ENCODE results near the gene ARNT2.

The ARNT2 gene

DNA sequence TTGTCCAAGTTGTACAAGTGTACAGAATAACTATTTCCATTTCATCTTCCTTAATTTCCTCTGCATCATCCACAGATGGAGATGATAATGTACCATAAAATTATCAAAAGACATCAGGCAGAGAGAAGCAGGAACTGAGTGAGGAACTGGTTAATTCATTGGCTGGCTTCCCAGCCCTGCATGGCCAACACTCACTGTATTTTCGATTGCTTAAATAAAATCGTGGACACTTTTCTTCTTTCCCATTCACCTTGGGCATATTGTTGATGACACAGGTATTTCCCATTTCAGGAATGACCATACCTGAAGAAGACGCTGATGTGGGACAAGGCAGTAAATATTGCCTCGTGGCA, 146.7 kb downstream of the ARNT2 start:
- Mint-ChIP-seq H3K36me3 (ENCODE audit: low read depth) (no peaks in the 10 kb centered on the region), H3K9me3 (no peaks in the 10 kb centered on the region), H3K4me3 (no peak overlapping the region), H3K27ac (no peak overlapping the region), H3K4me1 (ENCODE audit: low read depth) (peaks cover 9% of the 10 kb centered on the region), H3K27me3 (ENCODE audit: low read depth) (peaks cover 30% of the 10 kb centered on the region)
- DNase-seq (ENCODE audit: low spot score), result no peak

DNA sequence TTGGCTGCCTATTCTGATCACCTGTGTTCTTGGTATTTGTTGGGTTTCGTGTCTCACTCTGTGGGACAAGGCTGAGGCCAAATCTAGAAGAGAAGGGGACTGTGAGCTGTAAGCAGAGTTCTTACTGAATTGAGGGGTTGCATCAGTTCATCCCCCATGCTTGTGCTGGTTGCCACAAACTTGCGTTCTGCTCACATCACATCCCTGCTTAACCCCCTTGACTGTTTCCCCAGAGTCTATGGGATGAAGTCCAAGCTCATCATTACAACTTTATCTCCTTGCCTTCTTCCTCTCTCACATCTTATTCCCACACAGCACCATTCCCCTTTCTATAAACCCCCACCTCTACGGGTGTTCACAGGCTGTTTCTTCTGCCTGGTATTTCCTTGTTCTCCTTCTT, 147.2 kb downstream of the ARNT2 start:
- Mint-ChIP-seq H3K27me3 (ENCODE audit: low read depth) (peaks cover 30% of the 10 kb centered on the region), H3K4me3 (no peak overlapping the region), H3K9me3 (no peaks in the 10 kb centered on the region), H3K36me3 (ENCODE audit: low read depth) (no peaks in the 10 kb centered on the region), H3K4me1 (ENCODE audit: low read depth) (peaks cover 9% of the 10 kb centered on the region), H3K27ac (no peak overlapping the region)
- DNase-seq (ENCODE audit: low spot score), result no peak

DNA sequence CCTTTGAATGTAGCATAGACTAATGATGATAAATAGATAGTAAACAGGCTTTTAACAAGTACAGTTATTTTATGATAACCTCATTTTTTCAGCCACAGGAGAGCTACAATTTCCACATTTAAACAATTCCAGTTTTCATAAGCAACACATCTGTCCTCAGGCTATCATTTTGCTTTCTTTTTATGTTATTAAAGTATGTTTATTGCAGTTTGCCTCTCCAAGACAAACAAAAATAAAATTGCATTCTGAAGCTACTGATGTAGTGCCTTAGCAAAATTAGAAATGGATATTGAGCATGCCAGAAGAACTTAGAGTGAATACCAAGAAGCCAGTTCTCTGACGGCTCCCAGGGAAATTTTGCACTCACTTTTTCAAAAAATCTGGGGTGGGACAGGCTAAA, 150.4 kb downstream of the ARNT2 start:
- DNase-seq (ENCODE audit: low spot score), result no peak
- Mint-ChIP-seq H3K36me3 (ENCODE audit: low read depth) (no peaks in the 10 kb centered on the region), H3K4me1 (ENCODE audit: low read depth) (peaks cover 9% of the 10 kb centered on the region), H3K9me3 (no peaks in the 10 kb centered on the region), H3K27me3 (ENCODE audit: low read depth) (peaks cover 24% of the 10 kb centered on the region), H3K4me3 (no peak overlapping the region), H3K27ac (no peak overlapping the region)

DNA sequence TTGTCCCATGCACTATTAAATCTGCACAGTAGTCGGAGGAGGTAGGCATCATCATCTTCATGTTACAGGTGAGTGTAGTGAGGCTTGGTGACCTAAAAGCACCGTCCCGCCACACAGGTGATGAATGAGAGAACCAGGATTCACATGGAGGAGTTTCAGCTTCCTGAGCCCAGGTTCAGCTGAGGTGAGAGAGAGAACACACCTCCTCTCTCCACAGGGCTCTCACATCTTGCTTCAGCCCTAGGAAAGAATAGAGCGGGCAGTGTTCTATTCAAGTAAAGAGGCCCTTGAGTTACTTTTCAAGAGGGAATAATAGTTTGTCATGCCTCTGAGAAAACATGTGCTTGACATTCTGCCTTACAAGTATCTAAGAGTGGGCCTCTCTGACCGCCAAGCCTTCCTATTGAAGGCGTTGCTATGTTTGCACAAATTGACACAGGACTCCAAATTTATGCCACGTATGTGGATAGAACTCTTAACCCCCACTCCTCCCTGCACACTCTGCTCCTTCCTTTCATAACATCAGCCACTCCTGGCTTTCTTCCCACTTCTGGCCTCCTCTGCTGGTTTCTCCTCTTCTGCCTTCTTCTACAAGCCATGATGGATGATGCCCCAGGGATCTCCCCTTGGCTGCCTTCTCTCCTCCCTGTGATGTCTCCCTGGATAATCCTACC, 152.6 kb downstream of the ARNT2 start:
- Mint-ChIP-seq H3K36me3 (ENCODE audit: low read depth) (no peaks in the 10 kb centered on the region), H3K27ac (no peak overlapping the region), H3K9me3 (no peaks in the 10 kb centered on the region), H3K27me3 (ENCODE audit: low read depth) (peaks cover 20% of the 10 kb centered on the region), H3K4me3 (no peak overlapping the region), H3K4me1 (ENCODE audit: low read depth) (no peaks in the 10 kb centered on the region)
- DNase-seq (ENCODE audit: low spot score), result no peak

DNA sequence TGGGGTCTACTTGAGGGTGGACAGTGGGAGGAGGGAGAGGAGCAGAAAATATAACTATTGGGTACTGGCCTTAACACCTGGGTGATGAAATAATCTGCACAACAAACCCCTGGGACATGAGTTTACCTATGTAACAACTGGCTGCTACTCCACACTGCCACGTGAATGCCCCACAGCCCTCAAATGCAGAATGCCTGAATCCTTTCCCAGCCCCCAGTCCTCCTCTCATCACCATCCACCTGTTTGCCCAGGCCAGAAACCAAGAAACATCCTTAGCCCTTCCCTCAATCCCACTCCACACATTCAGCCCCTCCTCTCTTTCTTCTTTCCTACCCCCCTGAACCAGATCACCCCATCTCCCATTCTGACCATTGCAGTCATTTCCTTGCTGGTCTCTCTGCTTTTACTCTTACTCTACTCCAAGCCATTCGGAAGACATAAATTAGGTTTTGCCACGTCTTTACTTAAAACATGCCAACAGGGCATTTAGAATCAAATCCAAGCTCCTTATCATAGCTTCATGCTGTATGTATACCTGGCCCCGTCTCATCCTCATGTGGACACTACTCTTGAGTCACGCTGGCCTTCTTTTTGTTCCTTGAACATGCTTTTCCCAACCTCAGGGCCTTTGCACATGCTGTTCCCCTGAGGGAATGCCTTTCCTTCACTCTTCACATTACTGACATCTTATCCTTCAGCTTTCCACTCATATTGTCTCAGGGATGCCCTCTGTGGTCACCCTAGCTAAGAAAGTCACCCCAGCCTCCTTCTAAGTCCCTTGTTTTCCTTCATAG, 153.5 kb downstream of the ARNT2 start:
- Mint-ChIP-seq H3K9me3 (no peaks in the 10 kb centered on the region), H3K36me3 (ENCODE audit: low read depth) (no peaks in the 10 kb centered on the region), H3K4me3 (no peak overlapping the region), H3K4me1 (ENCODE audit: low read depth) (no peaks in the 10 kb centered on the region), H3K27me3 (ENCODE audit: low read depth) (peaks cover 15% of the 10 kb centered on the region), H3K27ac (no peak overlapping the region)
- DNase-seq (ENCODE audit: low spot score), result no peak

DNA sequence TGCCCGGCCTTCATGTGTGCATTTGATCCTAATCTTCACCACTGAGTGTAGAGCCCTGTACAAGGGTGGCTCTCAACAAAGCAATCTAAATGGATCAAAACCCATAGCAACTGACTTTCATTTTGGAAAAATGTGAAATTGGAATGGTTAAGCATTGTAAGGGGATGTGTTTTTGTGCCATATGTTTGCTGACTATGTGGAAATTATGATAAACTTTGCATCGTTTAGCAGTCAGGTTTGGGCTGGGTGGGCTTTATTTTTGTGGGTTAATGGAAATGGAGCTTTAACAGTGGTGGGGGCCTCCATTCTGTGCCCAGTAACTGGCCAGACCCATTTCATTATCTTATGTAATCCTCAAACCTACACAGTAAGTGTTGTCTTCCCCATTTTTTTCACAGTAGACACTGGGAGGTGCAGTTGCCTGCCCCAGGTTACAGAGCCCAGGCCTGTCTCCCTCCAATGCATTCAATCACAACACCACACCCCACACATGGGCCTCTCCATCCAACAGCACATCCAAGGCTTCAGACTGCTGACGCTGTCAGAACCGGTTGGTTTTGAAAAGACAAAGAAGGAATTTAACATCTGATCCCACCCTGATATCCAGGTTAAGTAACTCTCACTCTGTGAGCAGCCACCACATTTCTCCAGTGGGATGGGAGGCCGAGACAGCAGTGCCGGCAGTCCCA, 154.6 kb downstream of the ARNT2 start:
- Mint-ChIP-seq H3K9me3 (no peaks in the 10 kb centered on the region), H3K36me3 (ENCODE audit: low read depth) (no peaks in the 10 kb centered on the region), H3K27ac (no peak overlapping the region), H3K27me3 (ENCODE audit: low read depth) (peaks cover 10% of the 10 kb centered on the region), H3K4me1 (ENCODE audit: low read depth) (no peaks in the 10 kb centered on the region), H3K4me3 (no peak overlapping the region)
- no peak for DNase-seq (ENCODE audit: low spot score)

DNA sequence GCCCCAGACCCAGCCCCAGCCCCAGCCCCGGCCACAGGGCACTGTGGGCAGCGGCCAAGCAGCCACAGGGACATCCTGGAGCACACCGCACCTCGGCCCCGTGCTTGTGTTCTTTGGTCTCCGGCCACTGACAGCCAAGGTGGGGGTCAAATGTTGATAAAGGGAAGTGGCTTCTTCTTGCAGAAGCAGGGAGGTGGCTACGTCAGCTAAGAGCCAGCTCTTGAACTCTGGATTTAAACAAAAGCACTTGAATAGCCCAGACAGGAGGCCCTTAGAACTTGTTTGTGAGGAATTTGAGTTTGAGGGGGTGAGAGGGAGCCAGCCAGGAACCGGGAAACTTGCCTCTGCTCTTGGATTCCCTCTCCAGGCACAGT, 155.1 kb downstream of the ARNT2 start:
- Mint-ChIP-seq H3K27ac (no peak overlapping the region), H3K9me3 (no peaks in the 10 kb centered on the region), H3K4me3 (no peak overlapping the region), H3K27me3 (ENCODE audit: low read depth) (peaks cover 10% of the 10 kb centered on the region), H3K4me1 (ENCODE audit: low read depth) (no peaks in the 10 kb centered on the region), H3K36me3 (ENCODE audit: low read depth) (no peaks in the 10 kb centered on the region)
- no peak for DNase-seq (ENCODE audit: low spot score)

DNA sequence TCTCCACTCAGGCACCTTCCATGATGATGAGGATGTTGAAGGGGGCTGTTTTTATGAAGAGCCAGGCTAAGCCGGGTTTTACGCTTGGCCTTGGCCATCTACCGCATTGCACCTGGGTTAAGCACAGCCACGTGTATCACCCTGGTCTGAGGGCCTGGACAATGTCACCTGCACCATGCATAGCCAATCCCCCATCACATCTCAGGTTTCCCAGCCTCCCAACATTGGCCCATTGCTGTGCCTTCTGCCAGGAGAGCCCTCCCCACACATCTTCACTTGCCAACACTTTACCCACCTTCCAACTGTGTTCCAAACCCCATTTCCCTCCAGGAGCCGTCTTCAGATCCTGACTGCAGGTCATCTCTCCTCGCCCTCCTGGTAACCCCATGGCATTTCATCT, 155.6 kb downstream of the ARNT2 start:
- Mint-ChIP-seq H3K4me3 (no peak overlapping the region), H3K36me3 (ENCODE audit: low read depth) (no peaks in the 10 kb centered on the region)

DNA sequence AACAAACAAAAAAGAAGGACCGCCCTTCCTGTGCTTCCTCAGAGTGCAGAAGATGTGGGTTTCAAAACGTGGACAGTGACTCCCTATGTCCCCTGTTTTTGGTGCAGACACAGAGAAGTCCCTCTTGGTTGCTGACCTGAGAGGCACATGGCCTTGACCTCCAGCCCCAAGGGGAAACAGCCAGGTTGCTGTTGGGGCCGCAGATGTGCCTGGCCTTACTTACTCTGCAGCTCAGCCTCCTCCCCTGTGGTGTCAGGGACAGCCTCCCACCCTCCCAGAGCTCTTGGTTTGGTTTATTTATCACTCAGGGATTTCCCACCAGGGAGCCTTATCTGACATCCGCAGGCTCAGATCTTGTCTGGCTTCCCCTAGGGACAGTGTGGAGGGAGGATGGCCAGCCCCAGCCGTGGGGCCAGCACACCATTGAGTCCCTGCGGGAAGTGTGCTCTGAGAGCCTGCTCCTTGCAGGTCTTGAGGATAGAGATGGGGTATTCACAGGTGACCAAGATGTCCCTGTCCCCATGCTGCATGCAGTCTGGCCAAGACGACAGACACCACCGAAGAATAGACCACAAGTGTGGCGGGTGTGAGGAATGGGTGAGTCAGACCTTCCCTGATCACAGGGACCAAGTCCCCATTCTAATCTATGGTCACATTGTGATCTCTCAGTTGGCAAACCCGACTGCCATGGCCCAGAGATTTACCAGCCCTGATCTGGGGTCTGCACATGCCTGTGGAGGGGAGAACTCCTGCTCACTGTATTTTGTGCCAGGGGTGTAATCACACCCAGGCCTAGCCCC, 156.6 kb downstream of the ARNT2 start:
- Mint-ChIP-seq H3K27me3 (ENCODE audit: low read depth) (peaks cover 8% of the 10 kb centered on the region), H3K27ac (no peak overlapping the region), H3K4me3 (no peak overlapping the region), H3K36me3 (ENCODE audit: low read depth) (no peaks in the 10 kb centered on the region), H3K4me1 (ENCODE audit: low read depth) (peaks cover 5% of the 10 kb centered on the region), H3K9me3 (no peaks in the 10 kb centered on the region)
- DNase-seq (ENCODE audit: low spot score), result no peak

More for the DNA sequence above, 155.6 kb downstream of the ARNT2 start:
- Mint-ChIP-seq H3K9me3 (no peaks in the 10 kb centered on the region), H3K27me3 (ENCODE audit: low read depth) (peaks cover 10% of the 10 kb centered on the region), H3K4me1 (ENCODE audit: low read depth) (no peaks in the 10 kb centered on the region), H3K27ac (no peak overlapping the region)
- DNase-seq (ENCODE audit: low spot score), result no peak

DNA sequence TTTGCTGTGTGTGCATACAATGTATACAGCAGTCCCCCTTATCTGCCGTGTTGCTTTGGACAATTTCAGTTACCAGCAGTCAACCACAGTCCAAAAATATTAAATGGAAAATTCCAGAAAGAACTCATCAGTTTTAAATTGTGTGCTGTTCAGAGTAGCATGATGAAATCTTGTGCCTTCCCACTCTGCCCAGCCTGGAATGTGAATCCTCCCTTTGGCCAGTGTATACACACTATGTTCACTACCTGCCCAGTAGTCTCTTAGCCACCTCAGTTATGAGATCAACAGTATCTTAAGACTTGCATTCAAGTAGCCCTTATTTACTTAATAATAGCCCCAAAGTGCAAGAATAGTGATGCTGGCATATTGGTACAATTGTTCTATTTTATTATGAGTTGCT, 157.3 kb downstream of the ARNT2 start:
- Mint-ChIP-seq H3K9me3 (no peaks in the 10 kb centered on the region), H3K4me1 (ENCODE audit: low read depth) (peaks cover 7% of the 10 kb centered on the region), H3K36me3 (ENCODE audit: low read depth) (no peaks in the 10 kb centered on the region), H3K27me3 (ENCODE audit: low read depth) (peaks cover 13% of the 10 kb centered on the region), H3K4me3 (no peak overlapping the region), H3K27ac (no peak overlapping the region)
- DNase-seq (ENCODE audit: low spot score), result no peak

DNA sequence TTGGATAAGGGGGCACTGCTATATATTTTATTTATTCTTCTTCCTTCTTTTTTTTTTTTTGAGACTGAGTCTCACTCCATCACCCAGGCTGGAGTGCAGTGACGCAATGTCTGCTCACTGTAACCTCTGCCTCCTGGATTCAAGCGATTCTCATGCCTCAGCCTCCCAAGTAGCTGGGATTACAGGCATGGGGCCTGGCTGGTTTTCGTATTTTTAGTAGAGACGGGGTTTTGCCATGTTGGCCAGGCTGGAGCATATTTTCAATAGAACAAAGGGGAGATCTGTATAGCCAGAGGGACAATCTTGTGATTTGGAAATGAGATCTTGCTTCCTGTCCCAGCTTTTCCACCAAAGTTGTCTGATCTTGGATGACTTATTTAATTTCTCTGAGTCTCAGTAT, 157.9 kb downstream of the ARNT2 start:
- H3K27me3 Mint-ChIP-seq (ENCODE audit: low read depth), result peaks cover 14% of the 10 kb centered on the region
- no peaks in the 10 kb centered on the region for H3K9me3 Mint-ChIP-seq
- DNase-seq (ENCODE audit: low spot score), result no peak
- H3K36me3 Mint-ChIP-seq (ENCODE audit: low read depth), result no peaks in the 10 kb centered on the region
- no peak overlapping the region for H3K4me3 Mint-ChIP-seq
- H3K4me1 Mint-ChIP-seq (ENCODE audit: low read depth), result peaks cover 7% of the 10 kb centered on the region
- H3K27ac Mint-ChIP-seq, result no peak overlapping the region

DNA sequence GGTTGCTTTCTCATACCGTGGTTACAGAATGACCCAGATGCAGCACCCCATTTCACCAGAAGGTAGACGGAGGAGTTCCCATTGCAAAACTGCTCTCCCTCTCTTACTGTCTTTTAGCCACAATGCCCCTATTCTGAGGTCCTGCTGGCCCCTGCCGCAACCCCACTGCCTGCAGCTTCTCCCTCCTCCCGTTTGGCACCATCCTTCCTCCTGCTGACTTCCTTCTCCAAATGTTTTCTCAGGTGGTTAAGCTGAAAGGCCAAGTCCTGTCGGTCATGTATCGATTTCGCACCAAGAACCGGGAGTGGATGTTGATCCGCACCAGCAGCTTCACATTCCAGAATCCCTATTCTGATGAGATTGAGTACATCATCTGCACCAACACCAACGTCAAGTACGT, 158.7 kb downstream of the ARNT2 start:
- Mint-ChIP-seq H3K4me1 (ENCODE audit: low read depth) (peaks cover 7% of the 10 kb centered on the region), H3K27ac (no peak overlapping the region), H3K36me3 (ENCODE audit: low read depth) (no peaks in the 10 kb centered on the region), H3K27me3 (ENCODE audit: low read depth) (peaks cover 17% of the 10 kb centered on the region), H3K9me3 (no peaks in the 10 kb centered on the region), H3K4me3 (no peak overlapping the region)
- DNase-seq (ENCODE audit: low spot score), result no peak

DNA sequence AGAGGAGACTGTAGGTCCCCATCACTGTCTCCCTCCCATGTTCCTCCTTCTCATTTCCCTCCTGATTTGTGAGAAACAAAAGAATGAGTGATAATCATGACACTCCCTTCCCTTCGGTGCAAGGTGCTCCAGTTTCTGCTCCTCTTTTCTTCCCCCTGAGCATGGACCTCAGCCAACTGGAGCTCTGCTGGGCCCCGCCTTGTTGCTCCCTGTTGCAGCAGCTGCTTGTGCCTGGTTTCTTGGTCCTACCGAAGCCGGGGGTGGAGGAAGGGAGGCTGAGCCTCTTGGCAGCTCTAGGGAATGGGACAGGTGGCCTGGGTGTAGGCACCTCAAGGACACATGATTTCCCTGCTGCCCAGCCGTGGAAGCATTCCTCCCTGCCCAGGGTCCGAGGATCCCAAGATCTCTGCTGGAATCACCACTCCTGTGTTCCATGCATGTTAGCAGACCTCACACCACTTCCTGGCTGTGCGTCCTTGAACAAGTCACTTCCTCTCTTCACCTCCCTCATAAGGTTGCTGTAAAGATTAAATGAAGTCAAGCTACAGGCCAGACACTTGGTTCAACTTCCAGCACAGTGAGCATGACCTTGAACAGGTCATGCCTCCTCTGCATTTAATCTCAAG, 159.3 kb downstream of the ARNT2 start:
- DNase-seq (ENCODE audit: low spot score), result no peak
- H3K27ac Mint-ChIP-seq, result no peak overlapping the region
- peaks cover 17% of the 10 kb centered on the region for H3K27me3 Mint-ChIP-seq (ENCODE audit: low read depth)
- no peaks in the 10 kb centered on the region for H3K36me3 Mint-ChIP-seq (ENCODE audit: low read depth)
- no peak overlapping the region for H3K4me3 Mint-ChIP-seq
- no peaks in the 10 kb centered on the region for H3K9me3 Mint-ChIP-seq
- H3K4me1 Mint-ChIP-seq (ENCODE audit: low read depth), result peaks cover 7% of the 10 kb centered on the region
